Keratinocyte (primary cell): Measurements from ENCODE around the gene TP53I13. TPM values are rescaled to one million over a fixed set of nuclear protein-coding genes. Genes with fewer than 3 reads are reported as not detected.
A peak's percentile ranks its signal among the peaks of the same experiment; 100 is the strongest.

Source experiments
- DNase-seq: peaks from one replicate; pipeline ENCODE4 v3.0.0-alpha.2; 2011; ENCODE audit warnings: low read depth, missing footprints, low spot score
- FAIRE-seq: peaks from 2 replicates; lab custom pipeline; 2011; peaks lifted over from hg19 to GRCh38; lab: Jason Lieb, UNC
- H2AFZ ChIP-seq: 2 replicates; pipeline ENCODE4 v1.6.0; 2012; ENCODE audit warnings: low read length, control low read depth, inconsistent platforms; ENCODE audit not compliant: control insufficient read depth
- H3K27ac ChIP-seq: 2 replicates; pipeline ENCODE4 v1.5.1; 2011; ENCODE audit warnings: low read length; ENCODE audit not compliant: control insufficient read depth, insufficient read depth
- H3K27me3 ChIP-seq: 3 replicates; pipeline ENCODE4 v1.6.0; 2011; ENCODE audit warnings: low read length; ENCODE audit not compliant: control insufficient read depth, insufficient read depth; ENCODE audit errors: extremely low read depth
- H3K36me3 ChIP-seq, 2 experiments: 2 replicates in 1 of 2; 3 replicates in 1 of 2; pipeline ENCODE4 v1.5.1; 2011; ENCODE audit warnings: low read length in 2 of 2, mild to moderate bottlenecking in 1 of 2; ENCODE audit not compliant: control insufficient read depth in 2 of 2, insufficient read depth in 2 of 2; ENCODE audit errors: extremely low read depth in 1 of 2
- H3K4me1 ChIP-seq: 3 replicates; pipeline ENCODE4 v1.5.1; 2011; ENCODE audit warnings: low read length; ENCODE audit not compliant: control insufficient read depth, insufficient read depth; ENCODE audit errors: extremely low read depth
- H3K4me2 ChIP-seq: 3 replicates; pipeline ENCODE4 v1.6.0; 2011; ENCODE audit warnings: low read depth, low read length; ENCODE audit not compliant: control insufficient read depth, insufficient read depth; ENCODE audit errors: extremely low read depth
- H3K4me3 ChIP-seq, 3 experiments: fragments of 200-600 bp in 1 of 3; sonication (generic) in 1 of 3; 2 replicates in 2 of 3; 3 replicates in 1 of 3; pipeline ENCODE4 v1.5.1; 2011 to 2016; ENCODE audit warnings: low read length in 3 of 3, mild to moderate bottlenecking in 3 of 3, control low read depth in 2 of 3, inconsistent platforms in 1 of 3, low read depth in 1 of 3, mixed read lengths in 1 of 3, mixed run types in 1 of 3, moderate library complexity in 1 of 3; ENCODE audit not compliant: control insufficient read depth in 2 of 3, insufficient read depth in 2 of 3; ENCODE audit errors: extremely low read depth in 1 of 3
- H3K79me2 ChIP-seq: 2 replicates; pipeline ENCODE4 v1.6.0; 2012; ENCODE audit warnings: low read length; ENCODE audit not compliant: control insufficient read depth, insufficient read depth
- H3K9ac ChIP-seq: 3 replicates; pipeline ENCODE4 v1.6.0; 2011; ENCODE audit warnings: low read length; ENCODE audit not compliant: control insufficient read depth, insufficient read depth; ENCODE audit errors: extremely low read depth
- H3K9me1 ChIP-seq: 3 replicates; pipeline ENCODE4 v1.6.0; 2011; ENCODE audit warnings: low read length; ENCODE audit not compliant: control insufficient read depth, insufficient read depth; ENCODE audit errors: extremely low read depth
- H3K9me3 ChIP-seq: 2 replicates; pipeline ENCODE4 v1.5.1; 2012; ENCODE audit warnings: low read depth, low read length; ENCODE audit not compliant: control insufficient read depth
- H4K20me1 ChIP-seq: 3 replicates; pipeline ENCODE4 v1.6.0; 2011; ENCODE audit warnings: low read length; ENCODE audit not compliant: control insufficient read depth, insufficient read depth; ENCODE audit errors: extremely low read depth
- EZH2 ChIP-seq: IDR thresholded peaks from one replicate; pipeline ENCODE4 v1.6.1; 2012; ENCODE audit warnings: inconsistent platforms, mild to moderate bottlenecking, low read length, moderate library complexity
- dilution Hi-C: fragments of 300-500 bp; cut with MboI; formaldehyde crosslinking; loops from one replicate; pipeline ENCODE4 v1.7.0; 2020; ENCODE audit warnings: low sequenced_read_pairs; ENCODE audit not compliant: extremely low pct_ligation_motif_present
- polyA plus RNA-seq, 5 experiments: library from polyadenylated mRNA; depleted of rRNA in 3 of 5; stranded (reverse) in 3 of 5; stranded (forward) in 1 of 5; unstranded in 1 of 5; fragments of >200 nt; gene quantifications; 1 replicate in 1 of 5; 2 replicates in 3 of 5; 3 replicates in 1 of 5; pipeline versions ENCODE4 v1.2.1 to v1.2.3, GENCODE V29; 2011 to 2012; ENCODE audit warnings: missing spikeins in 2 of 5, low read depth in 1 of 5, low replicate concordance in 1 of 5
- TF ChIP-seq, protein P1 (sequence below), 3 experiments: IDR thresholded peaks in 1 of 3; conservative IDR thresholded peaks in 1 of 3; optimal IDR thresholded peaks in 1 of 3; 2 replicates in 2 of 3; 3 replicates in 1 of 3; pipeline versions ENCODE3 to v1.5.1; 2011; ENCODE audit warnings: low read length in 3 of 3, mild to moderate bottlenecking in 3 of 3, moderate library complexity in 2 of 3, control low read depth in 1 of 3, inconsistent platforms in 1 of 3; ENCODE audit not compliant: insufficient read depth in 2 of 3; ENCODE audit errors: extremely low read depth in 1 of 3

Gene TP53I13
- polyA plus RNA-seq, 1 donor (not counting 4 experiments of a cell fraction or from before 2014, with no cell fraction given): 11.9 TPM

DNA sequence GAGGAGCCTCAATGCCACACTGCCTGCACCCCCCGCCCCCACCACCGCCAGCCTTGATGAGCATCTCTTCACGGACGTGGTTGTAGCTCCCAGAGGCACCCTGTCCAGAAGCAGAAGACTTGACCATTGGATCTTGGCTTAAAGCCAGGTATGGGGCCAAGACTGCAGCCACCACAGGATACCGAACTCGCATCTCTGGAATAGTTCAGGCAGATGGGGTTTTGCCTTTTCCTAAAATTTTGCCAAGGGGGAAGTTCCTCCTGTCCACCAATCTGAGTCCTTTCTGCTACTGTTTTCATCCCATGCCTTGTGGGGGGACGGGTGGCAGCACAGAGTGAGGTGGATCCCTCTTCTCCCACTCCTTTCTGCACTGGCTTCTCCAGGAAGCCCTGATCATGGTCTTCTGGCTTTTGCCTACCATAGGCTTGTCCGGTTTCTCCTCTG is 53.3 kb downstream of the TP53I13 start:
- no peak overlapping the region for H2AFZ ChIP-seq
- H3K36me3 ChIP-seq: peaks cover 0 to 5% of the 10 kb centered on the region in 2 experiments
- TF ChIP-seq, protein P1, sequence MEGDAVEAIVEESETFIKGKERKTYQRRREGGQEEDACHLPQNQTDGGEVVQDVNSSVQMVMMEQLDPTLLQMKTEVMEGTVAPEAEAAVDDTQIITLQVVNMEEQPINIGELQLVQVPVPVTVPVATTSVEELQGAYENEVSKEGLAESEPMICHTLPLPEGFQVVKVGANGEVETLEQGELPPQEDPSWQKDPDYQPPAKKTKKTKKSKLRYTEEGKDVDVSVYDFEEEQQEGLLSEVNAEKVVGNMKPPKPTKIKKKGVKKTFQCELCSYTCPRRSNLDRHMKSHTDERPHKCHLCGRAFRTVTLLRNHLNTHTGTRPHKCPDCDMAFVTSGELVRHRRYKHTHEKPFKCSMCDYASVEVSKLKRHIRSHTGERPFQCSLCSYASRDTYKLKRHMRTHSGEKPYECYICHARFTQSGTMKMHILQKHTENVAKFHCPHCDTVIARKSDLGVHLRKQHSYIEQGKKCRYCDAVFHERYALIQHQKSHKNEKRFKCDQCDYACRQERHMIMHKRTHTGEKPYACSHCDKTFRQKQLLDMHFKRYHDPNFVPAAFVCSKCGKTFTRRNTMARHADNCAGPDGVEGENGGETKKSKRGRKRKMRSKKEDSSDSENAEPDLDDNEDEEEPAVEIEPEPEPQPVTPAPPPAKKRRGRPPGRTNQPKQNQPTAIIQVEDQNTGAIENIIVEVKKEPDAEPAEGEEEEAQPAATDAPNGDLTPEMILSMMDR (optimal IDR thresholded peaks at IDR 0.05 in 1 of 3, IDR thresholded peaks at IDR 0.05 in 1 of 3, conservative IDR thresholded peaks at IDR 0.05 in 1 of 3; ENCODE audit: extremely low read depth in 1 of 3, insufficient read depth in 2 of 3, low read length in 3 of 3): no peak
- TF ChIP-seq EZH2: no peak
- DNase-seq: no peak
- H3K27me3 ChIP-seq: no peaks in the 10 kb centered on the region
- H3K4me3 ChIP-seq: peak overlapping the region; percentile 64 to 79 (median 70)
- FAIRE-seq: peak; percentile 74
- H3K4me1 ChIP-seq: peaks cover 74% of the 10 kb centered on the region
- peaks cover 23% of the 10 kb centered on the region for H3K79me2 ChIP-seq
- peak overlapping the region; percentile 83 for H3K9ac ChIP-seq
- peak overlapping the region; percentile 79 for H3K4me2 ChIP-seq
- H3K9me3 ChIP-seq: no peaks in the 10 kb centered on the region
- H3K27ac ChIP-seq: peak overlapping the region; percentile 96
- no peaks in the 10 kb centered on the region for H3K9me1 ChIP-seq
- dilution Hi-C loops: loop anchor here (10.0 kb wide), 1 partner anchor 293 kb away; no protein-coding TSS in a partner anchor
- H4K20me1 ChIP-seq: no peaks in the 10 kb centered on the region

Other genes starting within 250 kb of the TP53I13 start
- 17.8 to 26.7 TPM (median 19.4 TPM) in 3 replicates for gene TAOK1, start 178.3 kb upstream of the TP53I13 start, polyA plus RNA-seq
- gene ABHD15, start 1.7 kb upstream of the TP53I13 start, polyA plus RNA-seq: 6.2 to 6.9 TPM (median 6.8 TPM) in 3 replicates
- gene GIT1, start 20.9 kb downstream of the TP53I13 start, polyA plus RNA-seq: 35.9 to 42.7 TPM (median 37.9 TPM) in 3 replicates
- gene ANKRD13B, start 24.4 kb downstream of the TP53I13 start, polyA plus RNA-seq: 3.7 to 6.5 TPM (median 5.0 TPM) in 3 replicates
- 20.5 to 50.9 TPM (median 28.8 TPM) in 3 replicates for gene CORO6, start 54.2 kb downstream of the TP53I13 start, polyA plus RNA-seq